Stimulated activated CD4-positive, alpha-beta T cell treated with anti-CD3 and anti-CD28 coated beads, Interleukin-4, amount 100 ng/mL, for 4 hours (primary cell): ENCODE data around the gene BLMH.
A peak's percentile ranks its signal among the peaks of the same experiment; 100 is the strongest.

Experiments
- DNase-seq, 2 experiments: peaks; one replicate each; pipeline ENCODE4 v3.0.0-alpha.2; 2020

The BLMH gene, protein sequence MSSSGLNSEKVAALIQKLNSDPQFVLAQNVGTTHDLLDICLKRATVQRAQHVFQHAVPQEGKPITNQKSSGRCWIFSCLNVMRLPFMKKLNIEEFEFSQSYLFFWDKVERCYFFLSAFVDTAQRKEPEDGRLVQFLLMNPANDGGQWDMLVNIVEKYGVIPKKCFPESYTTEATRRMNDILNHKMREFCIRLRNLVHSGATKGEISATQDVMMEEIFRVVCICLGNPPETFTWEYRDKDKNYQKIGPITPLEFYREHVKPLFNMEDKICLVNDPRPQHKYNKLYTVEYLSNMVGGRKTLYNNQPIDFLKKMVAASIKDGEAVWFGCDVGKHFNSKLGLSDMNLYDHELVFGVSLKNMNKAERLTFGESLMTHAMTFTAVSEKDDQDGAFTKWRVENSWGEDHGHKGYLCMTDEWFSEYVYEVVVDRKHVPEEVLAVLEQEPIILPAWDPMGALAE

DNA sequence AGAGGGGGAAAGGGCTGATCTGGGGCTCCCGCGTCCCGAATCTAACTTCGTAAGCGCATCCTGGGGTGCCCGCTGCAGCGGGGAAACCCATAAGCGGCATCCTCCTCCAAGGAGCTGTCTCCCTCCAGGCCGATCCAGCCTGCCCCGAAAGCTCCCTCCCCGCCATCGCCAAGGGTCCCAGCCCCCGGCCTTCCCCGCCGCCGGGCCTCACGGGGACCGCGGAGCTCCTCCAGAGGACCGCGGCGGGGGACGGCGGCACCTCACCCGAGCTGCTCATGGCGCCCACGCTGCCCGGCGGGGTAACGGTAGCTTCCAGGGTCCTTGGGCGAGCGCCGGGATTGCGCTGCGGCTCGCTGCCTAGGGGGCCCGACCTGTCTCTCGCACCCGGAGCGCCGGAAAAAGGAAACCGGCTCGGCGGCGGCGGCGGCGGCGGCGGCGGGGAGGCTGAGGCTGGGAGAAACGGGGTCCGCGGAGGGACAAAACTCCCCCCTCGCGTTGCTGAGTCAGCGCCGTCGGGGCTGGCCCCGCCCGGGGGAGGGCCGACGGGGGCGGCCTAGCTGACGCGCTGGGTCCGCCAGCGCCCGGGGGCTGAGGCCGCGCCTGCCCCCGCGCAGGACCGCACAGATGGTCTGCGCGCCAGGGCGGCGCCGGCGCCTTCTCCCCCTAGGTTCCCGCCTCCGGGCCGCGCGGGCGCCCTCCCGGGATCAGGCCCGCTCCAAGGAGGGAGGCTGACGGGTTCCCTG lies at the start of gene BLMH:
Gene BLMH, minus strand, starts transcription at position 402 of the 743 bp plus-strand sequence. Its CDS starts 125 bp downstream, at position 277.
- peak; percentile 85 for DNase-seq

DNA sequence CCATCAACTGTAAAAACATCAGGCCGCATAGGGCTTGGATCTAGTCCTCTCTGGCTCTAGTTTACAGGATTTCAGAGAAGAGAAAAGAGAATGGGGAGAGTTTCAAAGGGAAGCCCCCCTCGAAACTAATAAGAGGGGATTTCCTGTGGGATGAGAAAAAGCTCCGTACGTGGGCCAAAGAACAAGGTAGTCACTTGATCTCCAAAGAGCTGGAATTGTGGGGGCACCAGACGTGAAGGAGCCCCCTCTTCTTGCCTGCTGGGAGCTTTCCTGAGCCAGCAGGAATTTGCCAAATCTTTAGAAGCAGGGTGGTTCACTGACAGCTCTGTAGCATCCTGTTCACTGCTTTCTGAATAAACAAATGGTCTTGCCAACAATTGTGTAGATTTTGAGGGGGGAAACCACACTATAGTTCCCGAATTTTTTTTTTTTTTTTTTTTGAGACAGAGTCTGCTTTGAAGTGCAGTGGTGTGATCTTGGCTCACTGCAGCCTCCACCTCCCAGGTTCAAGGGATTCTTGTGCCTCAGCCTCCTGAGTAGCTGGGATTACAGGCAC lies 49.1 kb upstream of the BLMH start:
- DNase-seq: no peak

DNA sequence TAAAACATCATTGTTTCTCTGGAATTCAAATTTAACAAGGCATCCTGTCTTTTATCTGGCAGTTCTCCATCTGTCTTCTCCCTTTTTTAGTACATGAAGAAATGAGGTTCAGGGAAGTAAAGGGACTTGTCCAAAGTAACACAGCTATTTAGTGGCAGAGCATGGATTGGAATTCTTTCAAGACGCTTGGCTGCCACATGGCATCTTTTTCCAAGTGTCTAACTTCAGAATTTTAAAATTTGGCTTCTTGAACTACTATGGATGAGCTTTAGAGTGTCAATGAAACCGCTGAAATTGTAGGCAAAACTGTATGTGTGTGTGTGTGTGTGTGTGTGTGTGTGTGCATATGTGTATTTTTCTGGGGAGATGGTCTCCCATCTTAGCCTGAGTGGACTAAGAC lies 47.3 kb upstream of the BLMH start:
- DNase-seq: no peak

DNA sequence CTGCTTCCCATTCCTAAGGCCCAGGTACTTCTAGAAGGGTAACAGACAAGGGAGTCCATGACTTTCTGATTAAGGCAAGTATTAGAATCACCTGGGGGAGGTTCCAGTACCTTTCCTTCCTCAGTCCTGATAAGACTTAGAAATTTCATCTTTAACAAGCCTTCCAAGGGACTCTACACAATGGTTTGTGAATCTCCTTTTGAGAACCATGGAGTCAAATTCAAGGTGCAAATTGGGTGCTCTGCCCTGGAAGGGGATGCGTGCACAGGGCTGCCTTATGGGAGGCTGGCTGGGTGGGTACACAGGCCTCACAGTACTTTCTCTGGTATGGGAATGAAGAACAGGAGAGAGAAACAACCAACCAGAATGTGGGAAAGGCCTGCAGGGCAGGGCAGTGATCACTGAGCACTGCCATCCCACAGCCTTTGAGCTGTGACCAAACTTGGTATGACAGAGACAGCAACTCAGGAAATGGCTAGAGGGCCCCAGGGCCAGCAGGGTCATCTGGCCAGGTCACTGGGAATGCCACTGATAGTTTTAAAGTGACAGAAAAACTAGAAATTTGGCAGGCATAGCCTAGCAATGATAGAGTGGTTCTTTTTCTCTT lies 45.8 kb upstream of the BLMH start:
- no peak for DNase-seq

DNA sequence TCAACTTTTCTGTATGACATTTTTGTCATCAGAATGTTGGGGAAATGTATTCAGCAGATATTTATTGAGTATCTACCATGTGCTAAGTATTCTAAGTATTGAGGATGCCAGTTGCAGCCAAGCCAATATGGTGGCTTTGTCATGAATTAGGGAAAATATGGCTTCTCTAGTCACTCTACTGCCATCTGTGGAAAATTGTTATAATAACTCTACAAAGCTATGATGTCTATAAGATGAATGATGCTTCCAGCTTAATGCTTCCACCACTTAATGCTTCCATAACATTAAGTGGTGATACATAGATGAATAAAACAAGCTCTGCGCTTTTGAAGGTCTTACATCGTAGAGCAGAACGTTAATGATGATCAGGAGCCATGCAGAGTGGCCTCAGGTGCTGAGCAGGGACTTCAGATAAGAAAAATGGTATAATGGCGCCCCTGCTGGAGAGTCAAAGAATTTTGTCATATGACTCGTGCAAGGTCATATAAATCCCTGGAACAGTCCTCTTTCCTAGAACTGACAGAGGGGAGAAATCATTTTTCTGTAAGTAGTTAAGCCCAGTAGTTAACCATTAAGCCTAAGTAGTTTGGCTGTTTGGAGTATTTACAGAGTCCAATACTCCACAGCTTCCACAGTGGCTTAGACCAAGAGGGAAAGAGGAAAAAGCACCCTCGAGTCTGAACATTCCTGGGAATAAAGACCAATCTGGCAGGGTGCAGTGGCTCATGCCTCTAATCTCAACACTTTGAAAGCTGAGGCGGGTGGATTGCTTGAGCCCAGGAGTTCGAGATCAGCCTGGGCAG lies 44.8 kb upstream of the BLMH start:
- peak; percentile 33 to 39 for DNase-seq

DNA sequence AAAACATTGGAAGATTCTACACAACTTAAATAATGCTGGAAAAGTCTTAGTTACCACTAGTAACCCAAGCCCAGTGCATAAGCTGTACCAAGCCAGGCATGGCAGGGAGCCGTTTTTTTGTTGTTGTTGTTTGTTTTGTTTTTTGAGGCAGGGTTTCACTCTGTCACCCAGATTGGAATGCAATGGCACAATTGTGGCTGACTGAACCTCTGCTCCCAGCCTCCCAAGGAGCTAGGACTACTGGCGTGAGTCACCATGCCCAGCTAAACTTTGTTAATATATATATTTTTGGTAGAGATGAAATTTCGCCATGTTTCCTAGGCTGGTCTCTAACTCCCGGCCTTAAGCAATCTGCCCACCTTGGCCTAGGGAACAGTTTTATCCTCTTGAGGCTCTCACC lies 42.7 kb upstream of the BLMH start:
- DNase-seq: no peak

DNA sequence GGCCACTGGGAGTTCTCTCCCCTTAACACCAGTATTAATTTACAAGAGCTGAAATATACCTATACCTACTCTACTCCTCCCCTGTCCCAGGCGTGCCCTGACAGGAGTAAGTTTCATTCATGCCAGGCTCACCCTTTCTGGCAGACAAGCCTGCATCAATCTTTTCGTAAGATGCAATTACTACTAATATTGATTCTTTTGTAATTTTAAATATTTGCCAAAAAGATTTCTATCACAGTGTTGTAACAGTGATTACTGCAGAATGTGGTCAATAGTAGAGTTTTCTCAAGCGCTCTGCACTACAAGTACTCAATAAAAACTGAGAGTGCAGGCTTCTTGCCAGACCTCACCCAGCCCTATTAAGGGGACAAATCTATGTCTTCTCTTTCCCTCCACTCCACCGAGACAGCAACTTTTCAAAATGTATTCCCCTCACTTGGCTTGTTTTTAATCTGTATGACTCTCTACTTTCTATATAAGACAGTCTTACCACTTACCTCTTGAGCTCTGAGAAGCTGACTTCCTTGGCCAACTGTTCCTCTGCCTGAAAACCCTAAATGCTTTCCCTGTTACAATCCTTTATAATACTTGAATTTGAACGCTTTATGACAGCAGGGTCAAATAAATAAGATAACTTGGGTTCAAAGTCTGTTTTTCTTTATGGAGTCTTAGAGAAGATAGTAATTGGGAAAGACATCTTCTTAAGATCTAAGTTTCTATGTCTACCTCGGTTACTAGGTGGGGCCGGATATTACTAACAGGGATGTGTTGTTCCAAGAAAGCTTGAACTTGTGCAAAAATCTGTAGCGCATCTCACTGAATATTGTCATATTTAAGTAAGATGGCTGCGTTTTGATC lies 42.0 kb upstream of the BLMH start, which contains the start of gene TMIGD1:
Gene TMIGD1, minus strand, starts transcription at position 555 of the 858 bp plus-strand sequence. CDS start 1,924 bp downstream, outside the sequence.
- no peak for DNase-seq

DNA sequence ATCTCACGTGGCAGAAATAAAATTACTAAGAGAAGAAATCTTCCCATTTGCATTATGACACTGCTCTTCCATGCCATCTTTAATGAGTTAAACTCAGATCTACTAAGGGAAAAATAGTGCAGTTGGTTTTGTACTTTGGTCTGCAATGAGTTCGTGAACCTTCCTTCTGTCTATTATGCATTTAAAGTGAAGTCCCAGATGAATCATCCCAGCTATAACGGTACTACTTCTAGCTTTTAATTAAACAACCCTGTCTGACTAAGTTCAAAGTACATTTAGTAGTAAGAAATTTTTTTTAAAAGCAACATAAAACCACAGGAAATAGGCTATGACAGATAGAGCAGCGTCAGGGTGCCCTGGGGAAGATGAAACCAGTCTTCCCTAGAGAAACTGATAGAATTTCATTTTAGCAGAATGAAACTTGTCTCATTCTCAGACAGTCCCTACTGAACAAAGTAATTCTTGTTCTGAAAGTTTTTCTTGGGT lies 40.4 kb upstream of the BLMH start:
- DNase-seq: peak; percentile 36 to 69

DNA sequence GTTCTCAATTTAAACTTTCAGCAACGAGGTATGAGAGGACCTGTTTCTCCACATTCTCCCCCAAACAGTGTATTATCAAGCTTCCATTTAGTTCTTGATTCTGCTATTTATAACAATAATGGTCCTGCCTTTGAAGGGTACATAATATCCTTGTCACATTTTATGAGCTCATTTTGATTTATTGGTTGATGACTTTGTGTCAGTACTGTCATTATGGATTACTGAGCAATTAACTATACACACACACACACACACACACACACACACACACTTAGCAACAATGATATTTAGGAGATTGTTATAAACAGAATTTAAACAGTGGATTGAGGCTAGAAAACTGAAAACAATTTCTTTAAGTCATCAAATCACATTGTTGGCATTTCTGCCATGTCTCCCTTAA lies 35.1 kb upstream of the BLMH start:
- no peak for DNase-seq

DNA sequence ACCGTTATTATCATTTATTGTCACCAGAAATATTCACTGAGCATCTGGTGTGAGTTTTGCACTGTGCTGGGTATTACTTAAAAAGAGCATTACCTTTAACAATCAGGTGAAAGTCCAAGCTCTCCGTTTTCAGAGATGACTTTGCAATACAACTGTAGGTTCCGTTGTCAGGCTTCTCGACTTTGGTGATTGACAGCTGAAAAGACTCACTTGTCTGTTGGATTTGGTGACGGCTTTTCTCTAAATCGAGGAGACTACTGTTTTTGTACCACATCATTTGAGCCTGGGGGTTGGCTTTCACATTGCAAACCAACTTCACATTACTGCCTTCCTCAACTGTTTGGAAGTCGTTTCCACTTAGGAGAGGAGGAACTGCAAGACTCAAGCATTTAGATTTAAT lies 33.0 kb upstream of the BLMH start:
- DNase-seq: no peak

DNA sequence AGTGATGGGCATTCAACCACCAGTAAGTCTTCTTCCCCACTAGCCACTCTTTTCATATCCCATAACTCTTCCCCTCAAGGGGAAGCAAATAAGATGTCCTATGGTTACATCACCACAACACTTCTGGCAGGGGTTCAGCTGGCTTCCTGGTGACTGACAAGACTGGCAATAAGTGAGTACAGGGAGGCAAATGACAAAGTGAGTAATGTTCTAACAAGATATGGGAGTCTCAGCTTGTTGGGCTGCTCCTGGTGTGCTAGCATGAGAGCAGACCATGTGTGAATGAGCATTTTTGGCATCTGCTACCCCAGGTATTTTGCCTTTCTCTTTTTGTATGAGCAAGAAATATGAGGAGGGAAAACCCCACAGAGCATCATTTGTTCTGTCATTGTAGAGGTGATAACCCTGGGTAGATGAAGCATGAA lies 32.2 kb upstream of the BLMH start:
- DNase-seq: peak; percentile 8 to 43

DNA sequence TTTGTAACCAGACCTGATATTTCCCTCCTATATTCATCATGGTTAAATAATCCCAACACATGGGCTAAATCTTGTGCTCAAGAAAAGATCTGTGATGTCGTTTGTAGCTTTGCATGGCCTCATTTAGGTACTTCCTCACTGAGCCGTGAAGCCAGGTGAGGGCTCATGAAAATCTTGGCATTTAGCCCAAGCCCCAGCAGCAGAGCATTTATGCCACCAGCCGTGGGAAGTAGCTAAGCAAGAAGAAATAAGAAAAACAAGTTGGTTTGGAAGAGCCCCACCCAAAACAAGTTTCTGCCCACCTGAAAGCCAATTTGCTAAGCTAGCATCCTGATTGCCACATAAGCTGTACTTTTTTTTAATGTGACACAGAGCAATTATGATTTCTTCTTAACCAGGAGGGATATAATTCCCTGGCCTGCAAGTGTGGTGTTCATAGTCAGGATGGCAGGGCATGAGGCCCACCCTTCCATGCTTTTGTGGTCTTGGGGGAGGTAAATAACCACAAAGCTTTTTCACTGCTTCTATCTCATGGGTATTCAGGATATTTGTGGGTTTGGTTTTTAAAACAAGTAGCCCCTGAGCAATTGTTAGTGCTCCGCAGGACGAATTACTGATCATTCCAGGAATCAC lies 31.6 kb upstream of the BLMH start:
- DNase-seq: peak in 1 of 2 experiments; percentile 44

DNA sequence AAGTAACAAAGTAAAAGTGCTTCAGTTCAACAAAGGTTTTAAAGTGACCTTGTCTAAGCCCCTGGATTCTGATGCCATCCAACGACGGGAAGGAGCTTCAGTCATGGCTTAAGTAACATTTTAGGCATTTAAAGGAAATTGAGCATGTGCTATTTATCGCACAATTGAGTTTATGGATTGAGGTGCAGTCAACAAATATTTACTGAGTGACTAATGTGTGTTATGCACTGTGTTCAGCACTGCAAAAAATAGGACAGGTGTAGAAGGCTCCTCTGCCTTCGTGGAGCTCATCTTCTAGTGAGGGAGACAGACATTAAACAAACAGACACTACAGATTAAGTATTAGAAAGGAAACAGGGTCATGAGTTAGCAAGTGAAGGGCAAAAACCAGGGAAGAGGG lies 29.6 kb upstream of the BLMH start:
- no peak for DNase-seq

DNA sequence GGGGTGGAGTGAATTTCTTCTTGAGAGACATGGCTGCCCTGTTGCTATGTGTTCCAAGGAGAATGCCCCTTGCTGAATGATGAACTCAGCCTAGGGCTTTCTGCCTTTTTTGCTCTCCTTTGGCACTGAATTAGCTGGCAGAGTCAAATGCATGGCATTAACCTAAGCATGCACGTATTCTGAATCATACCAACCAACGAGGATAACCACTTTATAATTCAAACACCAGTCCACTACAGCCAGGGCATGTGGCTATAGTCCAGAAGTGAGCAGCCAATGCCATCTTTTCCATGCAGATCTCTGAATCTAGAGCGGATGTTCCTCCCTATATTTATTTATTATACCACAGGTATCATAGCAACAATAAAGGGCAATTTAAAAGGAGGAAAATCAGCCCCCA lies 26.4 kb upstream of the BLMH start:
- no peak for DNase-seq

DNA sequence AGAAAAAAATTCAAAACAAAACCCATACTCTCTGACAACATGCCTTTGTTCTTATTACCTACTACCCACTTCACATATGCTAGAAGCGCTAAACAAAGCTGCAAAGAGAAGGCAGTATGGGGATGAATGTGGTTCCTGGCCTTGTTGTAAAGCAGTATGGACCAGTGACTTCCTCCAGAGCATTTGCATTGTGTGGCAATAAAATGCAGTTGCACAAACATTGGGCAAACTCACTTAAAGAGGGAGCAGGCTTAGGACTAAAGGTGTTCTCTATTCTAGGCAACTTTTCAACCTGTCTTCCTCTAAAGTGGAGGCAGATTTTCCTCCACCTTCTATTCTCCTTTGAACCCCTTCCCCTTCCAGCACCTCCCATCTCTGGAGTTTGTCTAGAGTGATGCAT lies 25.0 kb upstream of the BLMH start:
- no peak for DNase-seq

DNA sequence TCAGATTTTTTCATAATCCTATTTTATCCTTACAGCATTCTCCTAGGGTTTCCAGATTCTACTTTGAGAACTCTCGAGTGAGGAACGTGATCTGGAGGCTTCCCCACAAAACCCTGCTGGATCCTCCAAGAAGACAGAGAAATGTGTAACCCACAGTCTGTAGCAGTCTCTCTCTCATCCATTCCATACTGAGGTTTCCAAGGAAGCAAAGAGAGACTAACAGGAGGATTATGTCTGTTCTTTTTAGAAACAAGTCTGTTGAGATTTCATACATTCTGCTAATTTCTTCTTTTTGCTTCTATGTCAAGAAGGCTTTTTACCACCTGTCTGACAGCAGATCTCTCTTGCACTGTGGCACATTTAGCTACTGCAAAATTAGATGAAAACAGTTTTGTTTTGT lies 23.4 kb upstream of the BLMH start:
- no peak for DNase-seq

DNA sequence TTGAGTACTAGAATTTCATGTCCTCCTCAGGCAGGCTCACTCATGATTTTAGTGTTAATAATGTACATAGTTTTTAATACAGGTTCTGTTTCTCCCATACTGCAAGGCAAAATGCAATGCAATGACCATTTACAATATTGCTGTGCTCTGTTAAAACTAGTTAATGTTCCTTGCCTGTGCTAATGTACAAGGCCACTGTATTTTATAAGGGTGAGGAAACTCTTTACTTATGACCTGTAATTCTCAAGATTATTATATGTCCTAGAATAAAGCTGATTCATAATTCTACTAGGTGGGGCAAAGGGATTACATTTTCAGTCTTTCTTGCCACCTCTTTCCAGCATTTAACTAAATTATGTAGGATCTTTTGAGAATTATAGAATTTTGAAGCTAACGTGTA lies 22.7 kb upstream of the BLMH start:
- no peak for DNase-seq

DNA sequence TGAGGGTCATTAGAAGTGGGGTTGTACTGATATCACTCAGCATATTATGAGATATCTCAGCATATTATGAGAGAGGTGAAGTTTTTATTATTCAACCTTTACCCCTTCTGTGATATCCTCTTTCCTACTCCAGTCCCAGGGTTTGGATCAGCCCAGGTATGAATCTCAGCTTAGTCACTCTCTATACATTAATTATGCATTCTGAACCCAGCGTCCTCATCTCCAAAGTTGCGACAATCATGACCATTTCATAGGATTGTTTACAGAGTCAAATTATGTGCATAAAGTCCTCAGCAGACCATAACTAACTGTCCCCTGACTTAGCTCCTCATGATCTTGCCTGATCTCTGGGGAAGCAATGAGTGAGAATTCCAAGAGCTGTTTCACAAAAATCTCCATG lies 20.5 kb upstream of the BLMH start:
- DNase-seq: no peak

DNA sequence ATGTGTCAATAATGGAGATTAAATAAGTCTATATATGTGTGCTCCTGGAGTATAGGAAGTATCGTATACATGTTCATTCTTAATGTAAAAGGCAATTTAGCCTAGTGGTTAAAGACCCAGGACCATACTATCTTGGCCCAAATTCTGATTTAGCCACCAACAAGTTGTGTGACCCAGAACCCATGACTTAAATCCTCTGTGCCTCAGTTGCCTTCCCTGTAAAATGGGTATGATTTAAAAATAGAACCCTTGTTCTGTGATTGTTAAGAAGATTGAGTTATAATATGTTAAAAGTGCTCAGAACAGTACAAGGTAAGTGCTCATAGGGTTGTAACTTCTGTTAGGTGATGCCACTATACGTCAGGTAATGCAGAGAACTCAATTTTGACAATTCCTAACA lies 18.8 kb upstream of the BLMH start:
- no peak for DNase-seq

DNA sequence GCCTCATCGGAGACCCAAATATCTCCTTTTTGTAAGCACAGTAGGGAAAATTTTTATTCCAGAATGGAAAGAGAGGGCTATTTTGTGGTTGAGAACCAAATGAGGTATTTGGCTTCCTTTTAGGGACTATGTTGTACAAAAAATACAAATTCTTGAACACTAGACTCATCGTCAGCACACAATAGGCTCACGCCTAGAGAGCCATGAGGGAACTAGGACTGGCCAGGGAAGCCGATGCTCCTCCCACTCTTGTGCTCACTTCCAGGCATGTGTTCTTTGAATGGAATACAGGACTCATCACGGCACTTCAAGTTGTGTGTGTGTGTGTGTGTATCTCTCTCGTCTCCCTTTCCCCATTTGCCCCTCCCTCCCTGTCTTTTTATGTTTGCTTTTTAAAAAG lies 17.8 kb upstream of the BLMH start:
- no peak for DNase-seq

DNA sequence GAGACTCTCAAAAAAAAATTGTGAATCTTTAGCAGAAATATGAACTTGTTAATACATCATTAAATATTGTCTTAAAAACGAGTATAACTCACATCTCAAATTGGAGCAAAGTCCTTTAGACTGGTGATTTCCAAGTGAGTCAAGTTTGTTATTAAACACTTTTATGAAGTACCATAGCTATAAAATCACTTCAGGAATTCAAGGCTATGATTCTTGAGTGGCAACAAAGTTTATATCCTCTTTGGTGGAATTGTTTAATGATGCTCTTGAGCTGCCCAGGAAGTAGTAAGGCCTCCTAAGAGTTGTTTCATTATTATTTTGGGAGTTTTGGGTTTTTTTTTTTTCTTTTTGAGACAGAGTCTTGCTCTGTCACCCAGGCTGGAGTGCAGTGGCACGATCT lies 16.7 kb upstream of the BLMH start:
- DNase-seq: no peak
